Stimulated activated CD4-positive, alpha-beta T cell treated with anti-CD3 and anti-CD28 coated beads, Interleukin-15, amount 100 ng/mL, for 24 hours (primary cell): Measurements from ENCODE around the gene SLC15A3.

Experiments used
- DNase-seq: peaks from one replicate; pipeline ENCODE4 v3.0.0-alpha.2; 2020

Gene SLC15A3

GRCh38 chr11:60927600-60927999, 24.4 kb downstream of the SLC15A3 start:
- no peak for DNase-seq

- no peak for DNase-seq
These were observed 24.8 kb downstream of the SLC15A3 start for GRCh38 chr11:60927061-60927592.

GRCh38 chr11:60926500-60926899, 25.5 kb downstream of the SLC15A3 start:
- DNase-seq: no peak

- no peak for DNase-seq
These were observed 26.1 kb downstream of the SLC15A3 start for GRCh38 chr11:60925868-60926267.

- peak; percentile 24 for DNase-seq
These were observed 26.8 kb downstream of the SLC15A3 start for GRCh38 chr11:60924906-60925853.

GRCh38 chr11:60924110-60924905, 27.7 kb downstream of the SLC15A3 start, which contains the start of gene TMEM132A:
Gene TMEM132A (plus strand): TSS chr11:60924460. CDS start chr11:60924634, 174 bp downstream.
- DNase-seq: peak; percentile 44

- no peak for DNase-seq
These were observed 28.2 kb downstream of the SLC15A3 start for GRCh38 chr11:60923800-60924109.

GRCh38 chr11:60923326-60923725, 28.6 kb downstream of the SLC15A3 start:
- DNase-seq: no peak

GRCh38 chr11:60922906-60923305, 29.1 kb downstream of the SLC15A3 start:
- DNase-seq: no peak

GRCh38 chr11:60921777-60922335, 30.1 kb downstream of the SLC15A3 start:
- DNase-seq: no peak

GRCh38 chr11:60921259-60921658, 30.7 kb downstream of the SLC15A3 start:
- DNase-seq: no peak

- DNase-seq: no peak
These were observed 32.0 kb downstream of the SLC15A3 start for GRCh38 chr11:60919956-60920355.

- DNase-seq: no peak
These were observed 32.7 kb downstream of the SLC15A3 start for GRCh38 chr11:60919320-60919719.

- DNase-seq: no peak
These were observed 33.1 kb downstream of the SLC15A3 start for GRCh38 chr11:60918939-60919265.

- no peak for DNase-seq
These were observed 33.6 kb downstream of the SLC15A3 start for GRCh38 chr11:60918251-60918938.

- DNase-seq: no peak
These were observed 34.7 kb downstream of the SLC15A3 start for GRCh38 chr11:60917267-60917666.

- DNase-seq: no peak
These were observed 35.2 kb downstream of the SLC15A3 start for GRCh38 chr11:60916669-60917206.

- DNase-seq: peak; percentile 81
These were observed 36.6 kb downstream of the SLC15A3 start for GRCh38 chr11:60915248-60915914.

GRCh38 chr11:60914633-60915247, 37.2 kb downstream of the SLC15A3 start:
- DNase-seq: peak; percentile 57

GRCh38 chr11:60913793-60914632, 38.0 kb downstream of the SLC15A3 start, which contains the start of gene TMEM109:
Gene TMEM109 (plus strand): TSS chr11:60914158. CDS start chr11:60919694, 5,536 bp downstream.
- DNase-seq: peak; percentile 93
